ENCODE measurements around the gene PROSER2.

The PROSER2 gene, protein sequence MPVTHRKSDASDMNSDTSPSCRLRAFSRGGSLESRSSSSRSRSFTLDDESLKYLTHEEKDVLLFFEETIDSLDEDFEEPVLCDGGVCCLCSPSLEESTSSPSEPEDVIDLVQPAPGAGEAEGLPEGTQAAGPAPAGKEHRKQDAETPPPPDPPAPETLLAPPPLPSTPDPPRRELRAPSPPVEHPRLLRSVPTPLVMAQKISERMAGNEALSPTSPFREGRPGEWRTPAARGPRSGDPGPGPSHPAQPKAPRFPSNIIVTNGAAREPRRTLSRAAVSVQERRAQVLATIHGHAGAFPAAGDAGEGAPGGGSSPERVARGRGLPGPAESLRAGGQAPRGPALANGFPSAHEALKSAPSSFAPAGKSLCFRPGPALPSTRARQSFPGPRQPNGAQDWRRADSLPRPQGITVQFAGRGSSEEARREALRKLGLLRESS

GRCh38 chr10:11823122-11823988 lies at the start of gene PROSER2:
TSS of gene PROSER2 (plus strand) at chr10:11823356. CDS start at chr10:11852078, 28,722 bp downstream.
- no peak for DNase-seq

GRCh38 chr10:11773761-11774441 lies 49.3 kb upstream of the PROSER2 start:
- DNase-seq: no peak

DNA sequence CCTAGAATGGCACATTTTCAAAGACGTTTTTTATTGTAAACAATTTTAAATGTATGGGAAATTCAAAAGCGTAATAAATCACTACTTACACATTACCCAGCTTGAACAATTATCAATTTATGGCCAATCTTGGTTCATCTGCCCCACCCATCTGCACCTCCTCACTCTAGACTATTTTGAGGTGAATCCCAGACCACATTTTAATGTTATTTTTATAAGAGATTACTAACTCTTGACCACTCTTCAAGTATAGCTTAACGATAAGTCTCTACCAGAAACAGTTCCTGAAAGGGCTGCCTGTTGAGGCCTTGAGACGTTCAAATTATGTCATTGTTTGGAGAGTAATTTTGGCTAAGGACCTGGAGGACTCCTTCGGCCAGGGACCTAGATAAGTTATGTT lies 47.7 kb upstream of the PROSER2 start:
- DNase-seq: no peak

- no peak for DNase-seq
Observed at GRCh38 chr10:11776080-11776479, 47.1 kb upstream of the PROSER2 start.

GRCh38 chr10:11781114-11781513 lies 42.0 kb upstream of the PROSER2 start:
- DNase-seq: no peak

- no peak for DNase-seq
Observed at GRCh38 chr10:11782793-11783557, 40.2 kb upstream of the PROSER2 start.

DNA sequence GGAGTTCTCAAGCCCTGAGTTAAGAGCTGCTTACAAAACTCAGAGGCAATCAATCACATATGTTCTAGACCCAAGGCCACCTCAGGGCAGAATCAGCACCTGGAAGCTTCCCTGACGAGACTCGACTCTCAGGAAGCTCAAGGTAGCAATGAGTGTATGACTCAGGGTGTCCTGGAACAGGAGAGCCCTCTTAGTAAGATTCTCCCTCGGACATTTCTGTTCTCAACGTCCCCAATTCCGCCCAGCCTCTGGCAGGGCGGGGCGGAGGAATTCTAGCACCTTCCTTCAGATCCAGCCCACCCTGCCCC lies 39.6 kb upstream of the PROSER2 start:
- no peak for DNase-seq

DNA sequence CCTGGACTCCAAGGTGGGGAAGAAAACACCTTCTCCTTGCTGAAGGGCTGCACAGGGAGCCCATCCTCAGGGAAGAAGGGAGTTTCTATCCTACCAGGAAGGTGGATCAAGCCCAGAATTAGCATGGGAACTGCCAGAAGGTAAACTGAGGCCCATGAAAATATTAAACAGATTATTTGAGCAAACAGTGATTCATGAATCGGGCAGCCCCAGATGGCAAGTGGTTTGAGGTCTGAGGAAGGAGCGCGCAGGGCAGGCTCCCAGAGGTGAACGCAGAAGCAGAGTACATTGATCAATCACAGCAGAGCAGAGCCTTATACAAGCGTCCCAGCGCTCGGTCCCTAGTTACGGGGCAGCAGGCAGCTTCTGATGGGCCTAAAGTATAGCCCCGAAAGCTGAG lies 35.8 kb upstream of the PROSER2 start:
- DNase-seq: no peak

- no peak for DNase-seq
Observed at GRCh38 chr10:11787846-11788245, 35.3 kb upstream of the PROSER2 start.

DNA sequence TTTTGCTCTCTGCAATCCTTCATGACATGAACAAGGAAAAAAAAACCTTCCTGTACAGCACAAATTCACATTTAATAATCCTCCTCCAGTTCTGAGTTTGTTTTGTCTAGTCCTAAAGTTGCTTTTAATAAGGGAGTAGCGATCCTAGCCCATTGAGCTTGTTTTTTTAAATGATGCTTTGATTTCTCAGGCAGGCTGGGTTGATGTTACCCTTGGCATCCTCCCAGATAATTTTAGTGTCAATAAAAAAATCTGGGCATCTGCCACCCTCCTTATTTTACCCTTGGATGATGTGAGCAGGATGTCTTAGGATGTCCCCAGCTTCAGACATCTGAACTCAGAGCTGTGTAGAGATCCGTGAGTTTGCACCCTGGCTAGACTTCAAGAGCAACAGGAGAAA lies 33.9 kb upstream of the PROSER2 start:
- no peak for DNase-seq

DNA sequence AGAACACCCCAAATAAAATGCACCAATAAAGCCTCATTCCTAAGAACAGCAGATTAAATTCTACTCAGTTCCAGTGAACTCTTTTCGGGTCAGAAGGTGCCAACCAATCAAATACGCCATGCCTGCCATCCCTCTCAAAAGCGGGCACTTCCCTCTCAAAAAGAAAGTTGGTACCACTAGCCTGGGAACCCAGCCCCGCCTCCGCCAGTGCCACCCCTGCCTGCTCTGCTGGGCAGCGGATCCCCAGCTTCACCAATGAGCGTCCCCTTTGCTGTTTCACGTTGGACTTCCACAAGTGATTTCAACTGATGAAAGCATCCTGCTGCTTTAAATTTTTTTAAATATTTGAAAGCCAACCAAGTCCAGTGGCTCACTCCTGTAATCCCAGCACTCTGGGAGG lies 33.2 kb upstream of the PROSER2 start:
- no peak for DNase-seq

GRCh38 chr10:11793762-11794479 lies 29.2 kb upstream of the PROSER2 start:
- no peak for DNase-seq

- DNase-seq: no peak
Observed at GRCh38 chr10:11794566-11794965, 28.6 kb upstream of the PROSER2 start.

DNA sequence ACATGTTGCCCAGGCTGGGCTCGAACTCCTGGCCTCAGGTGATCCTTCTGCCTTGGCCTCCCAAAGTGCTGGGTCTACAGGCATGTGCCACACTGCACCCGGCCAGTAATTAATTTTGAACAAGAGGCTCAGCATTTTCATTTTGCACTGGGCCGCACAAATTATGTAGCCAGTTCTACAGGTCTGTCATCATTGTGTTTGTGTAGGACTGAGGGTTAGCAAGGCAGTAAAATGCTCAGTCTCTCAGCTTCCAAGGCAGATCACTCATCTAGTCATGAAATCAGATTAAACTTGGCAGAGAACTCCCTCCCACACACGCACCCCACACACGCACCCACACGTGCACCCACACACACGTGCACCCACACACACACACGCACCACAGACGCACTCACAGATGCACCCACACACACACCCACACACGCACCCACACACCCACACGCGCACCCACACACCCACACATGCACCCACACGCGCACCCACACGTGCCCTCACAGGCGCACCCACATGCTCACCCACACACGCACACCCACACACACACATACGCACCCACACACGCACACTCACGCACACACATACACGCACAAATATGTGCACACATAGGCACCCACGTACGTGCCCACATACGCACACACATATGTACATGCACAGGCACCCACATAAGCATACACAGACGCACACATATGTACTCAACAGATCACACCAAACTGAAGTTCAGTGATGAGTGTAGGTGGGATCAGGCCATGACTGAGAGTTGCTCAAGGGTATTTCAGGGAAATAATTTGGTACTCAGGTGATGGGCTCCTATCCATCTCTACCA lies 27.8 kb upstream of the PROSER2 start:
- DNase-seq: no peak

- no peak for DNase-seq
Observed at GRCh38 chr10:11796474-11796873, 26.7 kb upstream of the PROSER2 start.

DNA sequence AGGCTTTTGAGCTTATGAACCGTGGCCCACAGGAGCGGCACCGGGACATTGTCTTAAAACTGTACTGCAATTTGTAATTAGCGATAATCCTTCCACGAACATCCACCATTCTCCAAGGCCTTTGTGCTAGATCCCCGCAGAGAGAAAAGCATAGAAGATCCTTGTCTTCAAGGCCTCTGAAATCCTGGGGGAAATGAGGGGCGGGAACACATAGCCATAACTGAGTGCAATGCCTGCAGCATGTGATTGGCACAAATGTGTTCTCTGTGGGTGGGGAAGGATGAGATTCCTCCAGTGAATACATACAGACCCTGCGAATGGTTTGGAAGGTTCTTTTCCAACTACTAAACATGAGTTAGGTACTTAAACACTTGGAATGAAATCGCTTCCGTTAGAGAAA lies 25.9 kb upstream of the PROSER2 start:
- no peak for DNase-seq

DNA sequence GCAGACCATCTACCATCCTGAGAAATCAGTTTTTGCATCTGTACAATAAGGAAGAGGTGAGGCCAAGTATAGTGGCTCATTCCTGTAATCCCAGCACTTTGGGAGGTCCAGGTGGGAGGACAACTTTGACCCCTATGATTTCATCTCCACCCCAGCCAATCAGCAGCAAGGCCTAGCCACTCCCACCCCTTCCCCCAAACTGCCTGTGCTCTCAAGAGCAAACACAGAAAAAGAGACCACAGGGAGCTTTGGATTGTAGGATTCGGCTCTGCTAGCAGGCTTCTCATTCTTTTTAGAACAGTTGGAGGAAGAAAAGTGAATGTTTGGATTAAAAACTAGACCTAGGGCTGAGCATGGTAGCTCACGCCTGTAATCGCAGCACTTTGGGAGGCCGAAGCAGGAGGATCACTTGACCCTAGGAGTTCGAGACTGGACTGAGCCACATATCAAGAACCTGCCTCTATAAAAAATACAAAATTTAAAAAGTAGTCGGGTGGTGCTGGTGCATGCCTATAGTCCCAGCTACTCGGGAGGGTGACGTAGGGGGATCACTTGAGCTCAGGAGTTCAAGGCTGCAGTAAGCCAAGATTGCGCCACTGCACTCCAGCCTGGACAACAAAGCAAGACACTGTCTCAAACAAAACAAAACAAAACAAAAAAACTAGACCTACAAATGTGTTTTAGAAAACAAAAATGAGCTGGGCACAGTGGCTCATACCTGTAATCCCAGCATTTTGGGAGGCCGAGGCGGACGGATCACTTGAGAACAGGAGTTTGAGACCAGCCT lies 25.1 kb upstream of the PROSER2 start:
- no peak for DNase-seq

DNA sequence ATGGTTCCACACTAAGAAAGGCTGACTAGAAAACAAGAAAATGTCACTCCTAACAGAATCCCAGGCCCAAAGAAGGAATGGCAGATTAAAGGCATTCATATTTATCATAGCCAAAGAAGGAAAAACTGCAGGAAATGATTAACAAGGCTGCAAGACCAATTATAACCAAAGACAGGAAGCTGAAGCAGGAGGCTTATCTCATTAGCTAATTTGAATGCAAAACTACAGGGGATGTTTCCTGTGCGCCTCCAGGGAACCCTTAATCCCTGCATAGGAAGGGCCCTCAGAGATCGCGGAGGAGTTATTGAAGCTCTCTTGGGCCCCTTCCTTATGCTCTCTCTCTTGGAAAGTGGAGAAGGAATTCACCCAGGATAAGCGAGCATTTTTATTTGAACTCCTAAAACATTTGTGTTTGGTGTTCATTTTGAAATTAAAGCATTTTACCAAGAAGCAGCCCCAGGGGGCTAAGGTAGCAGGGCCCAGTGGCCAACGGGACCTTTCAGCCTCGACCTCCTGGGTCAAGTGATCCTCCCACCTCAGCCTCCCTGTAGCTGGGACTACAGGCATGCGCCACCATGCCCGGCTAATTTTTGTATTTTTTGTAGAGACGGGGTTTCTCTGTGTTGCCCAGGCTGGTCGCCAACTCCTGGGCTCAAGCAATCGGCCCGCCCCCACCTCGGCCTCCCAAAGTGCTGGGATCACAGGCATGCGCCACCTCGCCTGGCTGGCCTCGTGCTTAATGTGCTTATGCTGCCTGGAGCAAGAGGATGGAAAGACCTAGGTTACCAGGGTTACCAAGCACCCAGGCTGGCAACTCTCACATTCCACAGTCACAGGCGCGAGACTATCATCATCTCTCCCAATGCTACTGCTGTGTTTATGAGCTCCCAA lies 24.1 kb upstream of the PROSER2 start:
- no peak for DNase-seq

DNA sequence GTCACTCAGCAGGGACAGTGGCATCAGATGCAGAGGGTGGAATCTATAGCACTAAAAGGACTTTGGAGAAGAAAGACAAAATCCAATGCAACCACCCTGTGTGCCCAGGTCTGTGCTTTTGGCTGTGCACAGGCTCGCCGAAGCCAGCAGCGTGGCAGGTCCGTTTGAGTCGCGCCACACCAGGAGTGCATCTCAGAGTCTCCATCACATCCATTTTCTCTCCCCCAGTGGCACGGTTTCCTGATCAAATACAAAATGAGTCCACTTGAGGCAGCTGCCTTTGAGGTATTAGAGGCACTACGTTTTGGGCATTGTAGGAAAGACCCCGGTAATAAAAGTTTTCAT lies 23.4 kb upstream of the PROSER2 start:
- DNase-seq: no peak
